Activated CD4-positive, alpha-beta memory T cell treated with anti-CD3 and anti-CD28 coated beads for 36 hours (primary cell): ENCODE data around the gene CUL9. TPM values are rescaled to one million over a fixed set of nuclear protein-coding genes. Genes with fewer than 3 reads are reported as not detected.

Source experiments
- CTCF ChIA-PET: fragments of 350-600 bp; sonication (Branson Sonifier 250); formaldehyde crosslinking; loops from one replicate; lab custom pipeline; 2021; ENCODE audit warnings: antibody characterized with exemption, inconsistent platforms; lab: Charles Lee
- POLR2A ChIA-PET: fragments of 350-600 bp; sonication (Branson Sonifier 250); formaldehyde crosslinking; loops from one replicate; lab custom pipeline; 2021; ENCODE audit warnings: antibody characterized with exemption; lab: Charles Lee
- DNase-seq: peaks from one replicate; pipeline ENCODE4 v3.0.0-alpha.2; 2020
- H3K27ac Mint-ChIP-seq: one replicate; pipeline ENCODE4 v1.8.0; 2021; ENCODE audit warnings: mixed read lengths
- H3K27me3 Mint-ChIP-seq: one replicate; pipeline ENCODE4 v1.8.0; 2021; ENCODE audit warnings: mixed read lengths
- H3K36me3 Mint-ChIP-seq: one replicate; pipeline ENCODE4 v1.8.0; 2021; ENCODE audit warnings: mixed read lengths
- H3K4me1 Mint-ChIP-seq: one replicate; pipeline ENCODE4 v1.8.0; 2021; ENCODE audit warnings: low read depth, mixed read lengths
- H3K4me3 Mint-ChIP-seq: one replicate; pipeline ENCODE4 v1.8.0; 2021; ENCODE audit warnings: mild to moderate bottlenecking, mixed read lengths
- H3K9me3 Mint-ChIP-seq: one replicate; pipeline ENCODE4 v1.8.0; 2021; ENCODE audit warnings: mixed read lengths
- intact Hi-C: fragments of 100-400 bp; cut with micrococcal nuclease; formaldehyde crosslinking; loops from one replicate; pipeline ENCODE4 v1.15.1; 2023
- total RNA-seq, 2 experiments: library from RNA; stranded (reverse); gene quantifications; one replicate each; pipeline ENCODE4 v1.2.3, GENCODE V29; 2021

The CUL9 gene
- total RNA-seq, 2 experiments from 2014 or later: 37.8 to 38.4 TPM

DNA sequence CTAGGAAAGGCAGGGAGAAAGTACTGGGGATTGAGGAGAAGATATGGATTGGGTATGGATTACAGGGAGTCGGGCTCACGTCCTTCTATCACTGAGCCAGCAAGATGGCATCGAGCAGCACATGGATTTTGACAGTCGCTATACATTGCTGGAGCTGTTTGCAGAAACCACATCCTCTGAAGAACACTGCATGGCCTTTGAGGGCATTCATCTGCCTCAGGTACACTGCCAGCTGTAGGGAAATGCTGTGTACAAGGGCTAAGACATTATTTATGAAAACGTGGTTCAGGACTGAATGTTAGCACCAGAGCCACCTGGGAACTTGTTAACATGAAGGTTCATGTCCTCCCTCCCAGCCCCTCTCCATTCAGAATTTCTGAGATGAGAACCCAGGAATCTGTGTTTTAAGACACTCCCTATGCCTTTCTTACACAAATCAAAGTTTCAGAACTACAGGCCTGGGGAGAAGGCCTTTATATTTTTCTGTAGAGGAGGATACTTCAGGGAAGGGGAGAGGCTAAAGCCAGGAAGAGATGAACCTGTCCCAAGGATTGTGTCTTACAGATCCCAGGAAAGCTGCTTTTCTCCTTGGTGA, 3.5 kb downstream of the CUL9 start:
- intact Hi-C loops: no loop called here
- H3K4me1 Mint-ChIP-seq: peaks cover 49% of the 10 kb centered on the region
- DNase-seq: peak; percentile 25

DNA sequence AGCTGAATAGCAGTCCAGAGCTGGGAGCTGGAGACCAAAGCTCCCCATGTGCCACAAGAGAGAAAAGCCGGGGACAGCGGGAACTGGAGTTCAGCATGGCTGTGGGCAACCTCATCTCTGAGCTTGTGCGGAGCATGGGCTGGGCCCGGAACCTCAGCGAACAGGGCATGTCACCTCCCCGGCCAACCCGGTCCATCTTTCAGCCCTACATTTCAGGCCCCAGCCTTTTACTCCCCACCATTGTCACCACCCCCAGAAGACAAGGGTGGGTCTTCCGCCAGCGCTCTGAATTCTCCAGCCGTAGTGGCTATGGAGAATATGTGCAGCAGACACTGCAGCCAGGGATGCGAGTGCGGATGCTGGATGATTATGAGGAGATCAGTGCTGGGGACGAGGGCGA, 4.0 kb downstream of the CUL9 start:
- POLR2A ChIA-PET: no interaction called here
- intact Hi-C loops: no loop called here
- no peak for DNase-seq
- Mint-ChIP-seq H3K36me3 (peaks cover 13% of the 10 kb centered on the region), H3K4me1 (peaks cover 51% of the 10 kb centered on the region), H3K27me3 (no peaks in the 10 kb centered on the region), H3K4me3 (no peak overlapping the region), H3K27ac (no peak overlapping the region), H3K9me3 (no peaks in the 10 kb centered on the region)
- CTCF ChIA-PET: no interaction called here

More for the DNA sequence above, 3.5 kb downstream of the CUL9 start:
- Mint-ChIP-seq H3K27ac (peak overlapping the region; percentile 31), H3K36me3 (peaks cover 13% of the 10 kb centered on the region), H3K9me3 (no peaks in the 10 kb centered on the region), H3K4me3 (no peak overlapping the region), H3K27me3 (no peaks in the 10 kb centered on the region)
- CTCF ChIA-PET: no interaction called here
- POLR2A ChIA-PET: no interaction called here

DNA sequence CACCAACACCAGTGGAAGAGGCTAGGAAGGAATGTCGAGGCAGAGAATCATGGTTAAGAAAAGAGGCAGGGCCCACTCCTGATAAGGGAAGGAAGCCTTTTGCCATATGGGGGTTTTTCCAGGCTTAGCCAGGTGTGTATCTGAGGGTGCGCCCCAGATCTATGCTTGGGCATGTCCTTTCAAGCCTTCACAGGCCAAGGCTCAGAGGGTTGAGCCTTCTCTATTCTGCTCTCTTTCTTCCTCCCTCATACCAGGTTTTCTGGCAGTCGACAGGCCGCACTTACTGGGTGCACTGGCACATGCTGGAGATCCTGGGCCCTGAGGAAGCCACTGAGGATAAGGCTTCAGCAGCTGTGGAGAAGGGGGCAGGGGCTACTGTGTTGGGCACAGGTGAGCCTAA, 4.7 kb downstream of the CUL9 start:
- no peaks in the 10 kb centered on the region for H3K9me3 Mint-ChIP-seq
- no peaks in the 10 kb centered on the region for H3K27me3 Mint-ChIP-seq
- H3K4me3 Mint-ChIP-seq: no peak overlapping the region
- H3K27ac Mint-ChIP-seq: no peak overlapping the region
- intact Hi-C loops: no loop called here
- ChIA-PET CTCF (no interaction called here), POLR2A (no interaction called here)
- DNase-seq: no peak
- H3K36me3 Mint-ChIP-seq: peaks cover 13% of the 10 kb centered on the region
- peaks cover 45% of the 10 kb centered on the region for H3K4me1 Mint-ChIP-seq

DNA sequence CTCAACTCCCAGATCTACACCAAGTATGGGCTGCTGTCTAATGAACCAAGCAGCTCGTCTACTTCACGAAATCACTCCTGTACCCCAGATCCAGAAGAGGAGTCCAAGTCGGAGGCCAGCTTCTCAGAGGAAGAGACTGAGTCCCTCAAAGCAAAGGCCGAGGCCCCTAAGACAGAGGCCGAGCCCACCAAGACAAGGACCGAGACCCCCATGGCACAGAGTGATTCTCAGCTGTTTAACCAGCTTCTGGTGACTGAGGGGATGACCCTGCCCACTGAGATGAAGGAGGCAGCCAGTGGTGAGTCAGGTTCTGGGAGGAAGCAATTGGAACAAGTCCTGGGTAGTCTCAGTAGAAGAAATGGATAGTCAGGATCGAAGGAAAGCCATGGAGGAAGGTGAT, 5.8 kb downstream of the CUL9 start:
- Mint-ChIP-seq H3K4me1 (peaks cover 42% of the 10 kb centered on the region), H3K27ac (no peak overlapping the region), H3K4me3 (no peak overlapping the region), H3K9me3 (no peaks in the 10 kb centered on the region), H3K36me3 (peaks cover 16% of the 10 kb centered on the region), H3K27me3 (no peaks in the 10 kb centered on the region)
- intact Hi-C loops: no loop called here
- ChIA-PET CTCF (no interaction called here), POLR2A (interaction anchor here (0.9 to 1.2 kb wide), 2 partner anchors 13 to 18 kb away, joined by 5 to 8 read pairs; no protein-coding TSS in a partner anchor)
- no peak for DNase-seq

DNA sequence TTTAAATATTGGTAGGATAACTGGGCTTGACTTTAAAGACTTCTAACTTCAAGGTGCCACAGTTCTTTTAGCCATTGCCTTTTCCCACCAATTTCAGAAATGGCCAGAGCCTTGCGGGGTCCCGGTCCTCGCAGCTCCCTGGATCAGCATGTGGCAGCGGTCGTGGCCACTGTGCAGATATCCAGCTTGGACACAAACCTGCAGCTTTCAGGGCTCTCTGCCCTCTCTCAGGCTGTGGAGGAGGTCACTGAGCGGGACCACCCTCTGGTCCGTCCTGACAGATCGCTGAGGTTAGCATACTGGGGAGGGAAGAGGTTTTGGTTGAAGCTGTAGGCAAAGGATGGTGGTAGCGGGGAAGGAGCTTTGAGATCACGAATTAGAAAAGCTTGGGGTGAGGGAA, 6.4 kb downstream of the CUL9 start:
- Mint-ChIP-seq H3K27me3 (no peaks in the 10 kb centered on the region), H3K4me3 (no peak overlapping the region), H3K9me3 (no peaks in the 10 kb centered on the region), H3K36me3 (peaks cover 22% of the 10 kb centered on the region), H3K27ac (no peak overlapping the region), H3K4me1 (peaks cover 36% of the 10 kb centered on the region)
- no peak for DNase-seq
- intact Hi-C loops: no loop called here
- POLR2A ChIA-PET: interaction anchor here (1.2 kb wide), 1 partner anchor 18 kb away, joined by 8 read pairs; no protein-coding TSS in a partner anchor
- CTCF ChIA-PET: no interaction called here

DNA sequence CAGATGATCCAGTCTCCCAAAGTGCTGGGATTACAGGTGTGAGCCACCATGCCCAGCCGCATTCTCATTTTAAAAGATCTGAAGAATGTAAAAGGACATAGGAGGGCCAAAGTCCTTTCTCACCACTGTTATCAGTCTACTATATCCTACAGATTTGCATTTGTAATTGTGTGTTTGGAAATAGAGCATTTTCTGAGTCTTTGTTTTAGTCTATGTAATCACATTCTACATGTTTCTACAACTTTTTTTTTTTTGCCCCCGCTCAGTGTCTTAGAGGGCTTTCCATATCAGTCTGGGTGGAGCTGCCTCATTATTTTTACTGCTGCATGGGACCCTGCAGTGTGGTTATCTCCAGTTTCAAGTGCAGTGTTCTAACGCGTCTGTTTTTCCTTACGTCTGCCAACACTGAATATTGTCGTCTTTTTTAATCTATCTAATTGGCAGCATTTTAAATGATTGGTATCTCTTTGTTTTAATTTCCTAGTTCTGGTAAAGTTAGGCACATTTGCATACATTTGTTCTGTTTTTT, 7.8 kb downstream of the CUL9 start:
- ChIA-PET POLR2A (no interaction called here), CTCF (no interaction called here)
- no peaks in the 10 kb centered on the region for H3K9me3 Mint-ChIP-seq
- no peaks in the 10 kb centered on the region for H3K27me3 Mint-ChIP-seq
- intact Hi-C loops: no loop called here
- no peak for DNase-seq
- H3K4me3 Mint-ChIP-seq: no peak overlapping the region
- H3K27ac Mint-ChIP-seq: no peak overlapping the region
- H3K36me3 Mint-ChIP-seq: peaks cover 28% of the 10 kb centered on the region
- peaks cover 23% of the 10 kb centered on the region for H3K4me1 Mint-ChIP-seq

DNA sequence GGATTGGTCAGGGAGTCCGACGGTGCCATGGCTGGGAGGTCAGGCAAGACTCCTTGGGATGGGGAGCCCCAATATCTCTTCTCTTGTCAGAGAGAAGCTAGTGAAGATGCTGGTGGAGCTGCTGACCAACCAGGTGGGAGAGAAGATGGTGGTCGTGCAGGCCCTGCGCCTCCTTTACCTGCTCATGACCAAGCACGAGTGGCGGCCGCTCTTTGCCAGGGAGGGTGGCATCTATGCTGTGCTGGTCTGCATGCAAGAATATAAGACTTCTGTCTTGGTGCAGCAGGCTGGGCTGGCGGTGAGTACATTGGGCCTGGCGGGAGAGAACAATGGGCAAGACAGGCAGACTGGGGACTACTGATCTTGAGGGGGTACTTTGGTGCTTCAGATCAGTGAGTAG, 10.9 kb downstream of the CUL9 start:
- CTCF ChIA-PET: no interaction called here
- no peak overlapping the region for H3K27ac Mint-ChIP-seq
- peaks cover 26% of the 10 kb centered on the region for H3K36me3 Mint-ChIP-seq

DNA sequence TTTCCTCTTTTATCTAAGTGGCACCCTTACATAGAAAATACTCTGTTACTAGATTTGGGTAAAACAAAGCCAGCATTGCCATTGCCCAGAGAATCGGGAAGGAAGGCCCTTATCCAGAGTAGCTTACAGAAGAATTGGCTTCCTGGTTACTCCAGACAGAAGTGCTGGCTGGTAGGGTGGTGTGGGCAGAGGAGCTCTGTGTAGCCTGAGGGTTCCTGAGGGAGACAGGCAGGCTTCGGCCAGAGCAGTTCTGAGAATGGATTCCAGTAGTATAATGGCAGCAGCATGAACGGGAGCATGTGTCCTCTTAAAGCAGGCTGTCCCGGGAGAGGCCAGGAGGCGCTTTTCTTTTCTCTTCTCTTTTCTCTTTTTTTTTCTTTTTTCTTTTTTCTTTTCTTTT, 11.9 kb downstream of the CUL9 start:
- Mint-ChIP-seq H3K27me3 (no peaks in the 10 kb centered on the region), H3K36me3 (peaks cover 21% of the 10 kb centered on the region), H3K9me3 (no peaks in the 10 kb centered on the region), H3K4me1 (peaks cover 9% of the 10 kb centered on the region), H3K4me3 (no peak overlapping the region), H3K27ac (no peak overlapping the region)
- no peak for DNase-seq
- intact Hi-C loops: no loop called here
- POLR2A ChIA-PET: no interaction called here
- CTCF ChIA-PET: no interaction called here

More for the DNA sequence above, 10.9 kb downstream of the CUL9 start:
- DNase-seq: no peak
- POLR2A ChIA-PET: no interaction called here
- no peaks in the 10 kb centered on the region for H3K9me3 Mint-ChIP-seq
- H3K27me3 Mint-ChIP-seq: no peaks in the 10 kb centered on the region
- intact Hi-C loops: no loop called here
- H3K4me3 Mint-ChIP-seq: no peak overlapping the region
- H3K4me1 Mint-ChIP-seq: peaks cover 9% of the 10 kb centered on the region

DNA sequence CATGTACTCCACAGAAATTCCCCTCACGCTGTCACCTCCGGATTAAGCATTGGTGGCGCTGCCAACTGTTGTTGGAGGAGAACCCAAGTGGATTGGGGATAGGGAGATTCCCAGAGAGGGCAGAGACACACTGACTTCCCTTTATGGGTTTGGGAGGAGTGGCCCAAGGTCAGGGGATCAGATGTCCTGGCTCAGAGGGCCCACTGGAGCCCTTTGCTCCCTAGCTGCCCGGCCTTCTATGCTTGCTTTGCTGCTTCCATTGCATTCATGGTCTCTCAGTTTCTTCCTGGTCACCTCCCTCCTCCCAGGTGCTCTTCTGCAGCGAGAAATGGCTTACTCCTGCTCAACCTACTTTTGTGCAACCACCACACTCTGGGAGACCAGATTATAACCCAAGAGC, 14.3 kb downstream of the CUL9 start:
- no peak overlapping the region for H3K4me3 Mint-ChIP-seq
- H3K27ac Mint-ChIP-seq: no peak overlapping the region
- ChIA-PET CTCF (no interaction called here), POLR2A (no interaction called here)
- peaks cover 2% of the 10 kb centered on the region for H3K4me1 Mint-ChIP-seq
- no peaks in the 10 kb centered on the region for H3K9me3 Mint-ChIP-seq
- intact Hi-C loops: no loop called here
- H3K27me3 Mint-ChIP-seq: no peaks in the 10 kb centered on the region
- H3K36me3 Mint-ChIP-seq: peaks cover 29% of the 10 kb centered on the region
- no peak for DNase-seq

DNA sequence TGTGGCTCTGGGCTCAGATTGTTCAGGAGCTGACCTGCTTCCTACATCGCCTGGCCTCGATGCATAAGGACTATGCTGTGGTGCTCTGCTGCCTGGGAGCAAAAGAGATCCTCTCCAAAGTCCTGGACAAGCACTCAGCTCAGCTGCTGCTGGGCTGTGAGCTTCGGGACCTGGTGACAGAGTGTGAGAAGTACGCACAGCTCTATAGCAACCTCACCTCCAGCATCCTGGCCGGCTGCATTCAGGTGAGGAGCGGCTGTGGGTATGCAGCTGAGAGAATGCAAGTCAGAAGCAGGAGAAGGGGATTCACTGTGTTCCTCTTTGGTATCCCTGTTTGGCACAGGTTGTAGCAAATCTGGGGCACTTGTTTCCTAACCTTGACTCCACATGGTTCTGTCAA, 17.9 kb downstream of the CUL9 start:
- intact Hi-C loops: no loop called here
- Mint-ChIP-seq H3K27ac (no peak overlapping the region), H3K36me3 (peaks cover 19% of the 10 kb centered on the region), H3K4me1 (no peaks in the 10 kb centered on the region), H3K4me3 (no peak overlapping the region), H3K27me3 (no peaks in the 10 kb centered on the region), H3K9me3 (no peaks in the 10 kb centered on the region)
- CTCF ChIA-PET: interaction anchor here (0.6 kb wide), 1 partner anchor 288 kb away, joined by 3 read pairs; no protein-coding TSS in a partner anchor
- POLR2A ChIA-PET: no interaction called here
- no peak for DNase-seq

DNA sequence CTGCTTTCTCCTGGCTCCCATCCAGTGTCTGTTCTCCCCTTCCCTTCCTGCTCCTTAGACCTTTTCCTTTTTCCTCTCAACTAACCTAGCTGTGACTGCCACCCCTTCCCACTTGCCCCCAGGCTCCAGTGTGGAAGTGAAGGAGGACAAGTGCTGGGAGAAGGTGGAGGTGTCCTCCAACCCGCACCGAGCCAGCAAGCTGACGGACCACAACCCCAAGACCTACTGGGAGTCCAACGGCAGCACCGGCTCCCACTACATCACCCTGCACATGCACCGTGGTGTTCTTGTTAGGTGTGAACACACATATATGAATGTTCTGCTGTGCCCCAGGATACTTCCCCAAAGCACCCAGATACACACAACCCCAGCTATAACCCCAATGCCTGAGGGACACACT, 18.5 kb downstream of the CUL9 start:
- no peaks in the 10 kb centered on the region for H3K4me1 Mint-ChIP-seq
- intact Hi-C loops: no loop called here
- no peak overlapping the region for H3K27ac Mint-ChIP-seq
- H3K9me3 Mint-ChIP-seq: no peaks in the 10 kb centered on the region
- ChIA-PET CTCF (no interaction called here), POLR2A (no interaction called here)
- no peaks in the 10 kb centered on the region for H3K27me3 Mint-ChIP-seq
- no peak overlapping the region for H3K4me3 Mint-ChIP-seq
- peaks cover 21% of the 10 kb centered on the region for H3K36me3 Mint-ChIP-seq
- no peak for DNase-seq

DNA sequence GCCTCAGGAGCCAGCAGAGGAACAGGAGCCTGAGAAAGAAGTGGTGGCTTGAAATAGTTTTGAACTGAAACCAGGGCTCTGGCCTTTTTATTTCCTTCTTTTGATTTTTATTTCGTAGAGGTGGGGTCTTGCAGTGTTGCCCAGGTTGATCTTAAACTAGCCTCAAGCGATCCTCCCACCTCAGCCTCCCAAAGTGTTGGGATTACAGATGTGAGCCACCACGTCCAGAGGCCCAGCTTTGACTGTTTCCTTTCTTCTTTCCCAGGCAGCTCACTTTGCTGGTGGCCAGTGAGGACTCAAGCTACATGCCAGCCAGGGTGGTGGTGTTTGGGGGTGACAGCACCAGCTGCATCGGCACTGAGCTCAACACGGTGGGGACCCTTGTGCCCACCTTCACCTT, 20.5 kb downstream of the CUL9 start:
- no peak overlapping the region for H3K4me3 Mint-ChIP-seq
- H3K27me3 Mint-ChIP-seq: no peaks in the 10 kb centered on the region
- H3K9me3 Mint-ChIP-seq: no peaks in the 10 kb centered on the region
- DNase-seq: no peak
- intact Hi-C loops: no loop called here
- no peaks in the 10 kb centered on the region for H3K4me1 Mint-ChIP-seq
- no peak overlapping the region for H3K27ac Mint-ChIP-seq
- CTCF ChIA-PET: interaction anchor here (1.5 kb wide), 1 partner anchor 303 kb away, joined by 3 read pairs; no protein-coding TSS in a partner anchor
- peaks cover 21% of the 10 kb centered on the region for H3K36me3 Mint-ChIP-seq
- POLR2A ChIA-PET: no interaction called here
